ENCODE results near the gene CCL17. TPM values are rescaled to one million over a fixed set of nuclear protein-coding genes. Genes with fewer than 3 reads are reported as not detected.

CCL17 gene
- total and polyA plus RNA-seq, 9 of the 15 experiments (the other 6 are each of a cell fraction or from before 2014, with no cell fraction given): not detected

DNA sequence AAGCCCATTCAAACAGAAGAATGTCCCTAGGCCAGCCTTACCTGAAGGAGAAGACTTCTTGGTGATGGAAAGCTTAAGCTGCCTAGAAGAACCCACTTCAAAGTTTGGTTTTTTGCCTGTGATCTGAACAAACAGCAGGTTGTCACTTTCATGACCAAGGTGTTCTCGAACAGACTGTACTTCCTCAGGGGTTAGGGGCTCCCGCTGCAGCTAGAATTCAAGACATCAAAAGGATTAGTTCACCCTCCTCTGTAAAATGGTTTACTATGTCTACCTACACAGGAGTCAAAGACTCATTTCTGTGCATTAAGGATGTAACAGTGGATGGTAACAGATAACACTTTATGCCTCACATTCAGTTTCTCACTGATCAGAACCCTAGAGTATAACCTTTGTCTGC, 29.4 kb downstream of the CCL17 start (continued):
- TF ChIP-seq ZNF175 (CRISPR knock-in tag; IDR thresholded peaks at IDR 0.05; ENCODE audit: low read depth) (no peak), ELF1 (tag; IDR thresholded peaks at IDR 0.05) (no peak), EGR1 (conservative IDR thresholded peaks at IDR 0.05) (no peak), DMBX1 (CRISPR knock-in tag; IDR thresholded peaks at IDR 0.05; ENCODE audit: borderline replicate concordance) (no peak)

GRCh38 chr16:57435838-57436237, 31.3 kb downstream of the CCL17 start:
- Histone ChIP-seq H3K27me3 (ENCODE audit: control insufficient read depth in 2 of 2, insufficient read depth in 2 of 2, low read length in 2 of 2) (no peaks in the 10 kb centered on the region), H2AFZ (ENCODE audit: low read depth, low read length) (no peak overlapping the region), H3K4me1 (replicated peaks in 1 of 2; ENCODE audit: control insufficient read depth in 2 of 2, insufficient read depth in 2 of 2, low read length in 2 of 2) (no peaks in the 10 kb centered on the region), H4K20me1 (replicated peaks; ENCODE audit: control insufficient read depth, insufficient read depth, low read length) (no peaks in the 10 kb centered on the region), H3K9me3 (replicated peaks; ENCODE audit: control insufficient read depth, insufficient read depth, low read depth, low read length) (peaks cover 4% of the 10 kb centered on the region; the same call in 1 of the 2 replicates), H3K36me3 (ENCODE audit: control insufficient read depth, insufficient read depth, low read length) (peaks cover 95% of the 10 kb centered on the region), H3K27ac (ENCODE audit: extremely low read depth, low read depth, low read length) (no peak overlapping the region), H3K9ac (ENCODE audit: insufficient read depth in 1 of 2, low read depth in 2 of 2, low read length in 2 of 2) (no peak overlapping the region), H3K9me1 (ENCODE audit: control insufficient read depth, insufficient read depth, low read length) (no peaks in the 10 kb centered on the region), H3K4me3 (no peak overlapping the region), H3K79me2 (ENCODE audit: control insufficient read depth, insufficient read depth, low read length) (peaks cover 3% of the 10 kb centered on the region; the same call in 1 of the 3 replicates), H3K4me2 (ENCODE audit: insufficient read depth, low read length) (no peak overlapping the region)
- DNase-seq (ENCODE audit: extremely low read depth in 1 of 4, low spot score in 3 of 4): no peak
- ChIA-PET CTCF (ENCODE audit: low intra/inter-chr PET ratio) (no interaction called here), POLR2A (interaction anchor here (0.6 kb wide), 1 partner anchor 16 kb away, joined by 3 read pairs; no protein-coding TSS in a partner anchor)
- in situ Hi-C loops (cut with MboI) (no loop called here), intact Hi-C loops (cut with micrococcal nuclease) (no loop called here)
- no peak for FAIRE-seq
- TF ChIP-seq, protein P1, sequence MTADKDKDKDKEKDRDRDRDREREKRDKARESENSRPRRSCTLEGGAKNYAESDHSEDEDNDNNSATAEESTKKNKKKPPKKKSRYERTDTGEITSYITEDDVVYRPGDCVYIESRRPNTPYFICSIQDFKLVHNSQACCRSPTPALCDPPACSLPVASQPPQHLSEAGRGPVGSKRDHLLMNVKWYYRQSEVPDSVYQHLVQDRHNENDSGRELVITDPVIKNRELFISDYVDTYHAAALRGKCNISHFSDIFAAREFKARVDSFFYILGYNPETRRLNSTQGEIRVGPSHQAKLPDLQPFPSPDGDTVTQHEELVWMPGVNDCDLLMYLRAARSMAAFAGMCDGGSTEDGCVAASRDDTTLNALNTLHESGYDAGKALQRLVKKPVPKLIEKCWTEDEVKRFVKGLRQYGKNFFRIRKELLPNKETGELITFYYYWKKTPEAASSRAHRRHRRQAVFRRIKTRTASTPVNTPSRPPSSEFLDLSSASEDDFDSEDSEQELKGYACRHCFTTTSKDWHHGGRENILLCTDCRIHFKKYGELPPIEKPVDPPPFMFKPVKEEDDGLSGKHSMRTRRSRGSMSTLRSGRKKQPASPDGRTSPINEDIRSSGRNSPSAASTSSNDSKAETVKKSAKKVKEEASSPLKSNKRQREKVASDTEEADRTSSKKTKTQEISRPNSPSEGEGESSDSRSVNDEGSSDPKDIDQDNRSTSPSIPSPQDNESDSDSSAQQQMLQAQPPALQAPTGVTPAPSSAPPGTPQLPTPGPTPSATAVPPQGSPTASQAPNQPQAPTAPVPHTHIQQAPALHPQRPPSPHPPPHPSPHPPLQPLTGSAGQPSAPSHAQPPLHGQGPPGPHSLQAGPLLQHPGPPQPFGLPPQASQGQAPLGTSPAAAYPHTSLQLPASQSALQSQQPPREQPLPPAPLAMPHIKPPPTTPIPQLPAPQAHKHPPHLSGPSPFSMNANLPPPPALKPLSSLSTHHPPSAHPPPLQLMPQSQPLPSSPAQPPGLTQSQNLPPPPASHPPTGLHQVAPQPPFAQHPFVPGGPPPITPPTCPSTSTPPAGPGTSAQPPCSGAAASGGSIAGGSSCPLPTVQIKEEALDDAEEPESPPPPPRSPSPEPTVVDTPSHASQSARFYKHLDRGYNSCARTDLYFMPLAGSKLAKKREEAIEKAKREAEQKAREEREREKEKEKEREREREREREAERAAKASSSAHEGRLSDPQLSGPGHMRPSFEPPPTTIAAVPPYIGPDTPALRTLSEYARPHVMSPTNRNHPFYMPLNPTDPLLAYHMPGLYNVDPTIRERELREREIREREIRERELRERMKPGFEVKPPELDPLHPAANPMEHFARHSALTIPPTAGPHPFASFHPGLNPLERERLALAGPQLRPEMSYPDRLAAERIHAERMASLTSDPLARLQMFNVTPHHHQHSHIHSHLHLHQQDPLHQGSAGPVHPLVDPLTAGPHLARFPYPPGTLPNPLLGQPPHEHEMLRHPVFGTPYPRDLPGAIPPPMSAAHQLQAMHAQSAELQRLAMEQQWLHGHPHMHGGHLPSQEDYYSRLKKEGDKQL (CRISPR knock-in tag; IDR thresholded peaks at IDR 0.05; ENCODE audit: borderline replicate concordance): no peak
- no peak for TF ChIP-seq ZNF121 (CRISPR knock-in tag; conservative IDR thresholded peaks at IDR 0.05)
- BruUV-seq (replicated peaks): no TSS peak
- no peak for ATAC-seq
- 88% methylated on average over 1 of the region's 1 CpG for WGBS (ENCODE audit: insufficient coverage, low coverage, missing lambda C conversion rate)
